Loucy (cell line): ENCODE data around the gene MEMO1.

Experiments used
- CTCF ChIP-seq: fragments of 200-600 bp; sonication (generic); conservative IDR thresholded peaks from 2 replicates; pipeline ENCODE4 v1.5.1; 2014; ENCODE audit warnings: mild to moderate bottlenecking, antibody characterized with exemption, low read length
- EZH2phosphoT487 ChIP-seq: fragments of 200-600 bp; IDR thresholded peaks from 2 replicates; pipeline ENCODE4 v1.6.1; 2018; ENCODE audit warnings: antibody characterized with exemption, mild to moderate bottlenecking, moderate library complexity, borderline replicate concordance

- TF ChIP-seq CTCF (no peak), EZH2phosphoT487 (no peak)
These were observed 117.7 kb downstream of the MEMO1 start for GRCh38 chr2:31893094-31893493.
